HL-60 (cell line): ENCODE data around the gene EFCC1.

ENCODE experiments used
- DNase-seq, 2 experiments: peaks; one replicate each; pipeline ENCODE4 v3.0.0-alpha.2; 2010 to 2020; ENCODE audit warnings: low read depth in 1 of 2, low spot score in 1 of 2
- H3K27ac ChIP-seq: fragments of 250-450 bp; sonication (Bioruptor Pico); replicated peaks from 2 replicates; pipeline ENCODE4 v1.5.1; 2020; ENCODE audit warnings: mild to moderate bottlenecking, moderate library complexity
- H3K27me3 ChIP-seq: fragments of 250-450 bp; sonication (Bioruptor Pico); 2 replicates; pipeline ENCODE4 v1.5.1; 2021; ENCODE audit warnings: mild to moderate bottlenecking, moderate library complexity; ENCODE audit not compliant: insufficient read depth, poor library complexity, severe bottlenecking
- H3K4me3 ChIP-seq: replicated peaks from 2 replicates; pipeline ENCODE4 v1.5.1; 2011; ENCODE audit warnings: mild to moderate bottlenecking, control low read depth, low read length; ENCODE audit not compliant: insufficient read depth
- CTCF ChIP-seq: IDR thresholded peaks from one replicate; pipeline ENCODE4 v1.5.1; 2011; ENCODE audit warnings: low read length, control low read depth, inconsistent platforms; ENCODE audit not compliant: insufficient read depth
- GABPA ChIP-seq: IDR thresholded peaks from 2 replicates; pipeline ENCODE4 v1.6.1; 2012; ENCODE audit warnings: low read depth
- POLR2AphosphoS5 ChIP-seq: IDR thresholded peaks from 2 replicates; pipeline ENCODE4 v1.6.1; 2012; ENCODE audit warnings: low read depth
- REST ChIP-seq: IDR thresholded peaks from 2 replicates; pipeline ENCODE4 v1.6.1; 2012; ENCODE audit warnings: low read depth; ENCODE audit not compliant: insufficient replicate concordance
- SPI1 ChIP-seq: IDR thresholded peaks from 2 replicates; pipeline ENCODE4 v1.6.1; 2012; ENCODE audit warnings: low read depth, mild to moderate bottlenecking, borderline replicate concordance

EFCC1 gene

GRCh38 chr3:129040579-129041300 is 39.6 kb downstream of the EFCC1 start:
- TF ChIP-seq SPI1: no peak
- no peak for TF ChIP-seq REST
- no peak for TF ChIP-seq CTCF
- TF ChIP-seq GABPA: no peak
- no peak for TF ChIP-seq POLR2AphosphoS5
- no peak for DNase-seq
- Histone ChIP-seq H3K4me3 (no peak overlapping the region), H3K27me3 (peaks cover 3% of the 10 kb centered on the region), H3K27ac (no peak overlapping the region)

DNA sequence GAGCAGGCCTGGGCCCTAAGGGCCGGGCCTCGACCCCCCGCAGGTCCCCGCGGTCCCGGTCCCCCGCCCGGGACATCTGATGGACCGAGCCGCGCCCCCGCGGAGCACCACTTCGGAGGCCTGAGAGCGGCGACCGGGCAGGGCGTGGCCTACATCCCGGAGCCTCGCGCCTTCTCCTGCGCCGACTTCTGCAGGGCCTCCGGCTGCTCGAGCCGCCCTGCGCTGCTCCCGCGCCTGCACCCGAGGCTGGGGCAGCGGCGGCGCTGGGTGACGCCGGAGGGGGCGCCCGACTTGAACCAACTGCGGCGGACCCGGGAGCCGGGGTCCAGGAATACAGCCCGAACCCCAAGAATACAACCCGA is 44.6 kb downstream of the EFCC1 start:
- TF ChIP-seq CTCF: no peak
- no peak for TF ChIP-seq POLR2AphosphoS5
- no peak for TF ChIP-seq SPI1
- no peak for TF ChIP-seq GABPA
- no peak for TF ChIP-seq REST
- Histone ChIP-seq H3K4me3 (no peak overlapping the region), H3K27ac (no peak overlapping the region), H3K27me3 (peaks cover 3% of the 10 kb centered on the region)
- no peak for DNase-seq

GRCh38 chr3:129046037-129046731 is 45.1 kb downstream of the EFCC1 start:
- no peak overlapping the region for H3K4me3 ChIP-seq
- no peak for DNase-seq
- peaks cover 3% of the 10 kb centered on the region for H3K27me3 ChIP-seq
- H3K27ac ChIP-seq: no peak overlapping the region
- no peak for TF ChIP-seq GABPA
- TF ChIP-seq CTCF: no peak
- TF ChIP-seq SPI1: no peak
- TF ChIP-seq REST: no peak
- no peak for TF ChIP-seq POLR2AphosphoS5
